GM13976 (cell line): ENCODE measurements around the gene CRNKL1.

Experiments
- DNase-seq: peaks from one replicate; pipeline ENCODE4 v3.0.0; 2012; ENCODE audit warnings: low spot score
- CTCF ChIP-seq: IDR thresholded peaks from 2 replicates; pipeline ENCODE4 v1.5.1; 2012; ENCODE audit warnings: borderline replicate concordance, mild to moderate bottlenecking; ENCODE audit not compliant: insufficient read depth; ENCODE audit errors: extremely low read depth, missing control alignments, control extremely low read depth
- in situ Hi-C: fragments of 300-500 bp; cut with MboI; formaldehyde crosslinking; loops from one replicate; pipeline ENCODE4 v1.12.0; 2022; ENCODE audit warnings: low sequenced_read_pairs, mixed read lengths, inconsistent platforms; ENCODE audit not compliant: unreplicated experiment

Gene CRNKL1

GRCh38 chr20:20052074-20052970 lies at the start of gene CRNKL1, which contains the start of gene CFAP61:
Gene CRNKL1, minus strand, starts transcription at chr20:20052466. Its CDS starts 124 bp downstream, at chr20:20052342.
Gene CFAP61, plus strand, starts transcription at chr20:20052532. Its CDS starts 4,122 bp downstream, at chr20:20056654.
- DNase-seq = peak; percentile 95
- in situ Hi-C loops = no loop called here
- no peak for TF ChIP-seq CTCF

- TF ChIP-seq CTCF = no peak
- in situ Hi-C loops = no loop called here
- DNase-seq = no peak
These were observed 48.6 kb upstream of the CRNKL1 start for GRCh38 chr20:20100881-20101280.

GRCh38 chr20:20096421-20096820 lies 44.2 kb upstream of the CRNKL1 start:
- no peak for DNase-seq
- no peak for TF ChIP-seq CTCF
- in situ Hi-C loops = loop anchor here (25.0 kb wide), 3 partner anchors 141 to 716 kb away; no protein-coding TSS in a partner anchor

GRCh38 chr20:20095114-20095872 lies 43.0 kb upstream of the CRNKL1 start:
- no peak for DNase-seq
- in situ Hi-C loops = loop anchor here (25.0 kb wide), 3 partner anchors 142 to 717 kb away; no protein-coding TSS in a partner anchor
- no peak for TF ChIP-seq CTCF

- no peak for TF ChIP-seq CTCF
- no peak for DNase-seq
- in situ Hi-C loops = loop anchor here (25.0 kb wide), 3 partner anchors 143 to 718 kb away; no protein-coding TSS in a partner anchor
These were observed 42.1 kb upstream of the CRNKL1 start for GRCh38 chr20:20094410-20094809.

GRCh38 chr20:20092827-20093226 lies 40.6 kb upstream of the CRNKL1 start:
- in situ Hi-C loops = loop anchor here (25.0 kb wide), 3 partner anchors 144 to 719 kb away; no protein-coding TSS in a partner anchor
- DNase-seq = no peak
- no peak for TF ChIP-seq CTCF
